H1 (cell line): ENCODE results near the gene TMEM151A. TPM values are rescaled to one million over a fixed set of nuclear protein-coding genes. Genes with fewer than 3 reads are reported as not detected.

Experiments used
- CTCF ChIA-PET: fragments of 300-600 bp; sonication (Branson Sonifier 250); formaldehyde crosslinking; loops from one replicate; lab custom pipeline; 2021; ENCODE audit not compliant: partially characterized antibody; lab: Charles Lee
- POLR2A ChIA-PET: fragments of 300-600 bp; sonication (Branson Sonifier 250); formaldehyde crosslinking; loops from one replicate; lab custom pipeline; 2021; ENCODE audit warnings: inconsistent platforms; ENCODE audit not compliant: partially characterized antibody; lab: Charles Lee
- DNase-seq, 2 experiments: peaks; one replicate each; pipeline versions ENCODE4 v3.0.0 to v3.0.0-alpha.2; 2010 to 2022; ENCODE audit warnings: low spot score in 2 of 2, low read depth in 1 of 2, mixed read lengths in 1 of 2
- FAIRE-seq: peaks from 2 replicates; lab custom pipeline; 2011; peaks lifted over from hg19 to GRCh38; lab: Jason Lieb, UNC
- H2AFZ ChIP-seq: 2 replicates; pipeline ENCODE4 v1.8.1; 2012; ENCODE audit warnings: low read length, inconsistent platforms
- H2AK5ac ChIP-seq: 2 replicates; pipeline ENCODE4 v1.6.1; 2013; ENCODE audit warnings: low read depth, low read length
- H2BK120ac ChIP-seq: replicated peaks from 2 replicates; pipeline ENCODE3; 2013; ENCODE audit warnings: low read depth, low read length, inconsistent platforms
- H2BK12ac ChIP-seq: 2 replicates; pipeline ENCODE4 v1.6.1; 2013; ENCODE audit warnings: low read depth, low read length
- H2BK15ac ChIP-seq: 2 replicates; pipeline ENCODE4 v1.6.1; 2013; ENCODE audit warnings: low read length
- H2BK20ac ChIP-seq: 2 replicates; pipeline ENCODE4 v1.6.1; 2013; ENCODE audit warnings: low read length
- H2BK5ac ChIP-seq: 2 replicates; pipeline ENCODE4 v1.6.1; 2013; ENCODE audit warnings: low read depth, low read length
- H3K14ac ChIP-seq: 2 replicates; pipeline ENCODE4 v1.6.1; 2013; ENCODE audit warnings: inconsistent platforms; ENCODE audit not compliant: insufficient read length
- H3K18ac ChIP-seq: 2 replicates; pipeline ENCODE4 v1.6.1; 2013; ENCODE audit warnings: low read length; ENCODE audit errors: extremely low read depth
- H3K23ac ChIP-seq: 2 replicates; pipeline ENCODE4 v1.6.1; 2013; ENCODE audit warnings: inconsistent platforms; ENCODE audit not compliant: insufficient read length
- H3K23me2 ChIP-seq: 2 replicates; pipeline ENCODE4 v1.6.1; 2013; ENCODE audit warnings: low read depth, low read length
- H3K27ac ChIP-seq: 2 replicates; pipeline ENCODE4 v1.6.1; 2011; ENCODE audit warnings: low read depth, low read length, inconsistent platforms
- H3K27me3 ChIP-seq, 4 experiments: replicated peaks in 1 of 4; 1 replicate in 1 of 4; 2 replicates in 3 of 4; pipeline versions ENCODE4 v1.6.1 to v1.8.1; 2011 to 2013; ENCODE audit warnings: low read length in 3 of 4, mild to moderate bottlenecking in 3 of 4, inconsistent platforms in 2 of 4, mixed read lengths in 2 of 4, moderate library complexity in 1 of 4; ENCODE audit not compliant: control insufficient read depth in 3 of 4, insufficient read depth in 3 of 4; ENCODE audit errors: extremely low read depth in 1 of 4
- H3K36me3 ChIP-seq, 4 experiments: 2 replicates each; pipeline versions ENCODE4 v1.6.1 to v1.8.1; 2011 to 2013; ENCODE audit warnings: mild to moderate bottlenecking in 4 of 4, low read length in 3 of 4, moderate library complexity in 2 of 4, control low read depth in 1 of 4, inconsistent platforms in 1 of 4; ENCODE audit not compliant: insufficient read depth in 4 of 4, control insufficient read depth in 2 of 4
- H3K4ac ChIP-seq: replicated peaks from 2 replicates; pipeline ENCODE3; 2013; ENCODE audit warnings: low read length, low read depth, mixed read lengths, inconsistent platforms; ENCODE audit not compliant: insufficient read length
- H3K4me1 ChIP-seq, 4 experiments: replicated peaks in 1 of 4; 1 replicate in 1 of 4; 2 replicates in 3 of 4; pipeline versions ENCODE4 v1.6.1 to v1.8.1; 2011 to 2013; ENCODE audit warnings: low read length in 3 of 4, inconsistent platforms in 2 of 4, mixed read lengths in 1 of 4; ENCODE audit not compliant: insufficient read depth in 4 of 4, control insufficient read depth in 3 of 4
- H3K4me2 ChIP-seq, 2 experiments: 2 replicates each; pipeline versions ENCODE4 v1.6.1 to v1.8.1; 2011 to 2013; ENCODE audit warnings: low read depth in 2 of 2, low read length in 2 of 2, control low read depth in 1 of 2, inconsistent platforms in 1 of 2, mild to moderate bottlenecking in 1 of 2; ENCODE audit not compliant: insufficient read depth in 1 of 2
- H3K4me3 ChIP-seq, 4 experiments: fragments of 200-600, 300-600 bp in 1 of 4; sonication (generic), shearing (Covaris generic), sonication (Bioruptor Twin) in 1 of 4; 2 replicates each; pipeline versions ENCODE4 v1.5.1 to v1.8.1; 2011 to 2016; ENCODE audit warnings: low read length in 4 of 4, low read depth in 3 of 4, control low read depth in 2 of 4, inconsistent platforms in 2 of 4, mild to moderate bottlenecking in 2 of 4, mixed read lengths in 1 of 4, moderate library complexity in 1 of 4; ENCODE audit not compliant: insufficient read depth in 2 of 4; ENCODE audit errors: extremely low read depth in 1 of 4
- H3K56ac ChIP-seq: replicated peaks from 2 replicates; pipeline ENCODE3; 2013; ENCODE audit warnings: low read depth, mild to moderate bottlenecking, mixed read lengths, low read length, inconsistent platforms; ENCODE audit not compliant: insufficient read length
- H3K79me1 ChIP-seq: 2 replicates; pipeline ENCODE4 v1.6.1; 2013; ENCODE audit warnings: low read depth, low read length, control low read depth
- H3K79me2 ChIP-seq, 2 experiments: 2 replicates each; pipeline versions ENCODE4 v1.6.1 to v1.8.1; 2012 to 2013; ENCODE audit warnings: low read length in 2 of 2, mild to moderate bottlenecking in 2 of 2, inconsistent platforms in 1 of 2; ENCODE audit not compliant: insufficient read depth in 2 of 2, control insufficient read depth in 1 of 2
- H3K9ac ChIP-seq, 4 experiments: replicated peaks in 1 of 4; 1 replicate in 1 of 4; 2 replicates in 3 of 4; pipeline versions ENCODE4 v1.6.1 to v1.8.1; 2011 to 2013; ENCODE audit warnings: low read depth in 3 of 4, low read length in 3 of 4, control low read depth in 2 of 4, mild to moderate bottlenecking in 2 of 4, moderate library complexity in 2 of 4, inconsistent platforms in 1 of 4; ENCODE audit errors: extremely low read depth in 1 of 4
- H3K9me3 ChIP-seq, 2 experiments: 2 replicates each; pipeline versions ENCODE4 v1.6.1 to v1.8.1; 2012 to 2013; ENCODE audit warnings: mild to moderate bottlenecking in 2 of 2, moderate library complexity in 2 of 2, control low read depth in 1 of 2, inconsistent platforms in 1 of 2, low read depth in 1 of 2, low read length in 1 of 2, mixed read lengths in 1 of 2; ENCODE audit not compliant: insufficient read depth in 2 of 2
- H4K20me1 ChIP-seq, 2 experiments: replicated peaks in 1 of 2; 2 replicates each; pipeline versions ENCODE3 to v1.8.1; 2011 to 2013; ENCODE audit warnings: inconsistent platforms in 2 of 2, low read length in 2 of 2, mild to moderate bottlenecking in 1 of 2; ENCODE audit not compliant: insufficient read depth in 2 of 2, control insufficient read depth in 1 of 2
- H4K5ac ChIP-seq: 2 replicates; pipeline ENCODE4 v1.6.1; 2013; ENCODE audit warnings: low read length, low read depth, mixed read lengths, inconsistent platforms; ENCODE audit not compliant: insufficient read length
- H4K8ac ChIP-seq: 2 replicates; pipeline ENCODE4 v1.8.0; 2013; ENCODE audit warnings: mild to moderate bottlenecking, moderate library complexity, low read length, inconsistent platforms; ENCODE audit not compliant: insufficient read depth; ENCODE audit errors: extremely low read depth
- H4K91ac ChIP-seq: replicated peaks from 2 replicates; pipeline ENCODE3; 2013; ENCODE audit warnings: low read length, mixed read lengths, inconsistent platforms; ENCODE audit not compliant: insufficient read length
- E2F6 ChIP-seq: IDR thresholded peaks from 2 replicates; pipeline ENCODE4 v1.6.1; 2012; ENCODE audit warnings: inconsistent platforms
- JUN ChIP-seq: IDR thresholded peaks from 2 replicates; pipeline ENCODE4 v1.6.1; 2011; ENCODE audit warnings: low read depth, mild to moderate bottlenecking, improper control_type of control experiment, low read length
- KDM1A ChIP-seq: fragments of 200-600, 300-600 bp; sonication (generic); IDR thresholded peaks from 2 replicates; pipeline ENCODE4 v1.7.1; 2016; ENCODE audit warnings: mild to moderate bottlenecking, low read length, borderline replicate concordance
- KDM4A ChIP-seq: IDR thresholded peaks from one replicate; pipeline ENCODE4 v1.7.1; 2012; ENCODE audit warnings: low read depth, mild to moderate bottlenecking, moderate library complexity, low read length, inconsistent platforms; ENCODE audit not compliant: severe bottlenecking
- POLR2A ChIP-seq, 2 experiments: IDR thresholded peaks; 1 replicate in 1 of 2; 2 replicates in 1 of 2; pipeline ENCODE4 v1.6.1; 2011; ENCODE audit warnings: low read depth in 2 of 2, low read length in 2 of 2, mild to moderate bottlenecking in 2 of 2; ENCODE audit errors: control extremely low read depth in 1 of 2
- SIRT6 ChIP-seq: IDR thresholded peaks from one replicate; pipeline ENCODE4 v1.7.1; 2012; ENCODE audit warnings: low read length, inconsistent platforms
- SP1 ChIP-seq: IDR thresholded peaks from 2 replicates; pipeline ENCODE4 v1.6.1; 2011; ENCODE audit warnings: low read depth, low read length
- SP4 ChIP-seq: IDR thresholded peaks from 2 replicates; pipeline ENCODE4 v1.6.1; 2012; ENCODE audit warnings: low read length, inconsistent platforms
- SUZ12 ChIP-seq: fragments of 200-600 bp; sonication (generic); IDR thresholded peaks from 2 replicates; pipeline ENCODE4 v1.6.1; 2012; ENCODE audit warnings: mild to moderate bottlenecking, inconsistent platforms, low read length, moderate library complexity, mixed read lengths
- USF2 ChIP-seq: IDR thresholded peaks from 2 replicates; pipeline ENCODE4 v1.6.1; 2011; ENCODE audit warnings: low read length, improper control_type of control experiment
- ZNF274 ChIP-seq: IDR thresholded peaks from 2 replicates; pipeline ENCODE4 v1.7.0; 2012; ENCODE audit warnings: low read length, borderline replicate concordance; ENCODE audit errors: extremely low read depth
- WGBS, 2 experiments: shearing (Covaris generic) in 1 of 2; methylation state at CpG; one replicate each; pipeline versions ENCODE4 v1.1.6 to v1.1.7; 2013 to 2015; ENCODE audit warnings: low lambda C conversion rate in 2 of 2, mixed read lengths in 2 of 2, inconsistent platforms in 1 of 2, low coverage in 1 of 2, missing lambda C conversion rate in 1 of 2; ENCODE audit not compliant: insufficient replicate concordance in 2 of 2, insufficient coverage in 1 of 2, insufficient read length in 1 of 2; ENCODE audit errors: extremely low coverage in 1 of 2, missing lambda C conversion rate in 1 of 2; 5-methylcytosine and 5-hydroxymethylcytosine counted together
- polyA plus RNA-seq, 7 experiments: library from polyadenylated mRNA; depleted of rRNA in 3 of 7; stranded (reverse) in 5 of 7; unstranded in 2 of 7; fragments of >200 nt in 5 of 7; fragments of 200-250 nt in 2 of 7; gene quantifications; 1 replicate in 5 of 7; 2 replicates in 1 of 7; 4 replicates in 1 of 7; pipeline versions ENCODE4 v1.2.1 to v1.2.3, GENCODE V29; 2011 to 2013; ENCODE audit warnings: missing spikeins in 2 of 7, mixed read lengths in 2 of 7
- total RNA-seq: library from RNA; stranded (reverse); fragmentation: NEBNext Ultra II Directional; extraction: Animal tissue kit (Norgen Biotek cat#: 25700); gene quantifications from 2 replicates; pipeline ENCODE4 v1.2.1, GENCODE V29; 2021

Gene TMEM151A
- total and polyA plus RNA-seq, 2 of the 8 experiments (the other 6 are each of a cell fraction or from before 2014, with no cell fraction given), result 3.2 TPM

DNA sequence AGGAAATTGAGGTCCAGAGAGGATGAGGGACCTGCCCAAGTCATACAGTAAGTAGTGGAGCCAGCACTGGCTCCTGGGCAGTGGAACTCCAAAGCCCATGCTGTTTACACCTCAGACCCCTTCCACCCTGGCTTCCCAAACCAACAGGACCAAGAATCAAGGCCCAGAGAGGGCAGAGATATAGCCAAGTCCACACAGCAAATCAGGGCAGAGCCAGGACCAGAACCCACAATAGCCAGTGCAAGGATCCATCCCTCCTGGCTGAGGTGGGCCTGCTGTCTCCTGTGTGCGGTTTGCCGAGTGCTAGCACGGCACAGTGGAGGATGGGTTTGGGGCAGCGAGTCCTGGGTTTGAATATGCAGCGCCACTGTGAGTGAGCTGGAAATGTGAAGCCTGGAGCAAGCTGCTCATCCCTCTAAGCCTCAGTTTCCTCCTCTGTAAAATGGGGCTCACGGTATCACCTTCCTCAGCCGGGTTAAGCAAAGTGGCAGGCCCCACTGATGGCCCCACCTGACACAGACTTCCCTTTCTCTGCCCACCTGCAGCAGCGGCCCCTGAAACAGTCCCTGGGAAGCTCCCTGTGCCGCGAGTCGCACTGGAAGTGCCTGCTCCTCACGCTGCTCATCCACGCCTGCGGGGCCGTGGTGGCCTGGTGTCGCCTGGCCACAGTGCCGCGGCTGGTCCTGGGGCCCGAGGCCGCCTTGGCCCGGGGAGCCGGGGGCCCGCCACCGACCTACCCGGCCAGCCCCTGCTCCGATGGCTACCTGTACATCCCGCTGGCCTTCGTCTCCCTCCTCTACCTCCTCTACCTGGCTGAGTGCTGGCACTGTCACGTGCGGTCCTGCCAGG, 2.3 kb downstream of the TMEM151A start:
- POLR2A ChIA-PET, result interaction anchor here (1.5 to 4.0 kb wide), 2 partner anchors 17 to 18 kb away, joined by 3 to 16 read pairs; no protein-coding TSS in a partner anchor
- no peak for FAIRE-seq
- TF ChIP-seq KDM4A (no peak), JUN (no peak), POLR2A (IDR thresholded peaks at IDR 0.05; ENCODE audit: control extremely low read depth in 1 of 2, low read depth in 2 of 2, low read length in 2 of 2) (no peak), USF2 (no peak), SUZ12 (no peak), ZNF274 (no peak), KDM1A (no peak), SP4 (no peak), SP1 (no peak), E2F6 (no peak), SIRT6 (no peak)

More for the DNA sequence above, 2.3 kb downstream of the TMEM151A start:
- WGBS, 2 experiments, result 89% methylated on average over 27 of the region's 30 CpGs; no CpG with 5 or more reads in 1 of the 2 experiments
- no peak overlapping the region for H4K5ac ChIP-seq
- H3K14ac ChIP-seq, result no peak overlapping the region
- peaks cover 4 to 5% of the 10 kb centered on the region in 2 experiments for H4K20me1 ChIP-seq
- H3K56ac ChIP-seq, result no peak overlapping the region
- H2BK120ac ChIP-seq, result no peak overlapping the region
- no peak overlapping the region for H2AFZ ChIP-seq
- peaks cover 2 to 28% (median 8%) of the 10 kb centered on the region in 4 experiments; a peak in 6 of 7 replicates for H3K4me1 ChIP-seq
- no peak overlapping the region for H4K91ac ChIP-seq
- peak in 1 of 2 experiments; percentile 48 for DNase-seq
- no peak overlapping the region for H2BK5ac ChIP-seq
- H3K9me3 ChIP-seq, result no peaks in the 10 kb centered on the region
- H3K18ac ChIP-seq, result no peak overlapping the region
- no peak overlapping the region for H3K9ac ChIP-seq
- H2AK5ac ChIP-seq, result no peak overlapping the region
- no peak overlapping the region for H3K4me2 ChIP-seq
- 0 out of 2 replicates have a peak, but pooled peaks cover 2% of the 10 kb centered on the region for H3K79me1 ChIP-seq
- no peak overlapping the region for H2BK20ac ChIP-seq
- no peak overlapping the region for H4K8ac ChIP-seq
- H3K4me3 ChIP-seq, result no peak overlapping the region
- H3K36me3 ChIP-seq, result no peaks in the 10 kb centered on the region
- H3K23me2 ChIP-seq, result peaks cover 9% of the 10 kb centered on the region; the same call in 1 of the 2 replicates
- H2BK12ac ChIP-seq, result peak overlapping the region; percentile 39; the same call in 1 of the 2 replicates
- no peaks in the 10 kb centered on the region for H3K79me2 ChIP-seq
- CTCF ChIA-PET, result interaction anchor here (1.5 kb wide), 1 partner anchor 17 kb away, joined by 6 read pairs; no protein-coding TSS in a partner anchor
- H2BK15ac ChIP-seq, result no peak overlapping the region
- no peak overlapping the region for H3K4ac ChIP-seq
- no peak overlapping the region for H3K23ac ChIP-seq
- no peak overlapping the region for H3K27ac ChIP-seq
- peaks cover 2 to 30% (median 18%) of the 10 kb centered on the region in 4 experiments for H3K27me3 ChIP-seq
